ENCODE data around the gene AFAP1.

DNA sequence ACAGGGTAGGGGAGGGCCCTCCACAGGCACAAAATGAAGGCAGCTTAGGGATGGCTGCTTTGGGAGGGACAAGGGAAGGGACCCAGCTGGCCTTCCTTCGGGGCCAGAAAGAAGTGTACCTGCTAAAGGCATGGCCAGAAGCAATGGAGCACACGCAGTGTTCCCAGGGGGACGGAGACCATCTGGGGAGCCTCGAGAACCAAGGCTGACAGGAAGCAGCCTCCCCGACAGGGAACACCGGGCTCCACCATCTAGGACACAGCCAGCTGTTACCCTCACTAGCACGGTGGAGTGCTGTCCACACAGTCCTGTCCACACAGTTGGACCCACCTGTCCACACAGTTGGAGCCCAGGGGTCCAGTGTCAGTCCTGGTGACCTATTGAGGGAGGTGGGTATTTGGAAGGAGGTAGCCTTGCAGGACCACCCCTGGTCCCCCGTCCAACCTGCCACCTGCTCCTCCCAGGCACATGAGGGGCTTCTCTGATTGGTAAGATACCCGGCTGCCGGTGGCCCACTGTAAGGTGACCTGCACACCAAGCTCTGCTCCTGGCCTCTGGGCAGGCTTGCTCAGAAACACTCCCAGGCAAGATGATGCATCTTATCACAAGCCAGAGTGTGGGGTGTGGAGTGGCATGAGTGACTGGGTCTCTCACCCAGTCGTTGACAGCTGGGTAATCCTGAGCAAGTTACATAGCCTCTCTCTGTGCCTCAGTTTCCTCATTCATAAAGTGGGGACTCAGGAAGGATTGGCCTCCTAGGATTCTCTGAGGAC, 20.5 kb upstream of the AFAP1 start:
- TF ChIP-seq CTCF (IDR thresholded peaks at IDR 0.05) (no peak), POLR2A (IDR thresholded peaks at IDR 0.05) (no peak)

All from lower leg skin (tissue), 3 donors.